DMS79 treated with DMSO at 0.1 percent for 48 hours (cell line): ENCODE measurements around the gene GALNT2.

Experiments
- DNase-seq: peaks from one replicate; lab custom pipeline; 2025; lab: John Stamatoyannopoulos, UW

The GALNT2 gene

DNA sequence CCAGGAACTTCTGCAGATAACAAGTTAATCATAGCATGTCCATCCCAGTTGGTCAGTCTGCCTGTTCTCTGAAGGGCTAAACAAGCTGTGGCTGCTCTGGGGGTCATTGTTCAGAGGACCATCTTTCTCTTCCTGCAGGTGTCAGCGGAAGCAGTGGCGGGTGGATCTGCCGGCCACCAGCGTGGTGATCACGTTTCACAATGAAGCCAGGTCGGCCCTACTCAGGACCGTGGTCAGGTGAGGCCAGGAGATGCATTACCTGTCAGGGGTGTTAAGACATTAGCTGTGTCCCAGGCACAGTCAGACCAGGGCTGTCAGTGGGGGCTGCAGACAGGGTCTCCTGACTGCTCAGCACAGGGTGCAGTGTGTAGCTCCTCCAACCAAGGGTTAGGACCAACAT, 168.8 kb downstream of the GALNT2 start:
- no peak for DNase-seq

DNA sequence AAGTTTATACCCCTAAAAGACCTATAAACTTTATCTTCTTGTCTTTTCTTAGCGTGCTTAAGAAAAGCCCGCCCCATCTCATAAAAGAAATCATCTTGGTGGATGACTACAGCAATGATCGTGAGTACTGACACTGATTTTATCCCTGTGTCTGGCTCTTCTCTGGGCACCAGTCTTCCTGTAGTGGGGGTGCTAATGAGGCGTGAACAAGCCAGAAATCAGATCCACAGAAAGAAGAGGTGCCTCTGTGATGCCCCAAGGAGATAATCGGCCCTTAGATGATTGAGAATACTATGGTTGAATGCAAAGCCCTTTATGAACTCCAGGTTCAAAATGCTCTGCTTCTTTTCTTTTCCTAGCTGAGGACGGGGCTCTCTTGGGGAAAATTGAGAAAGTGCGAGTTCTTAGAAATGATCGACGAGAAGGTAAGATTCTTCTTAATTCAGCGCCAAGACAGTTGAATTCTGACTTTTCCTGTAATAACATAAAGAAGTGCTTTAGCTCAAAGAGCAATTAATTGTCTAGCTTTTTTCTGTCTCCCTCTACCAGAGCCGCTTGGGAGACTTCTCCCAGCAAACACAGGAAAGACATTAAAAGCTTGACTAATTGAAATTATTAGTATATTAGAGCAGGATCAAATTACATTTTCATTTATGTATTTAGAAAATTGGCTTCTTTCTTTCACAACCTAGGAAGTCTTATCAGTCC, 169.4 kb downstream of the GALNT2 start:
- DNase-seq: no peak

DNA sequence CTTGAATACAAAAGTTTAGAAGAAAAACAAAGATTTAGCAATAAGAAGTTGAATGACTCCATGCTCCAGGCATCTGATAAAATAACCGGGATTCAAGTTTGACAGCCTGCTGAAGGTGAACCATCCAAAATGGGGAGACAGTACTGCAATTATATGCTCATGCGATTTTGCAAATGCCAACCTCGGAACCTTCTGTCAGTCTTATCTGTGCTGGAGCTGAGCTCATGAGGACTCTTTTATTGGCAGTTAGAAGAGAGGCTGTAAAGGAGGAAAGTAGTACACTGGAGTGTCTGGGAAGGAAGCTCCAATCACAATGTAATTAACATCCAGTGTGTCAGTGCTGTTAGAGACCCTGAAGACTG, 170.0 kb downstream of the GALNT2 start:
- no peak for DNase-seq

DNA sequence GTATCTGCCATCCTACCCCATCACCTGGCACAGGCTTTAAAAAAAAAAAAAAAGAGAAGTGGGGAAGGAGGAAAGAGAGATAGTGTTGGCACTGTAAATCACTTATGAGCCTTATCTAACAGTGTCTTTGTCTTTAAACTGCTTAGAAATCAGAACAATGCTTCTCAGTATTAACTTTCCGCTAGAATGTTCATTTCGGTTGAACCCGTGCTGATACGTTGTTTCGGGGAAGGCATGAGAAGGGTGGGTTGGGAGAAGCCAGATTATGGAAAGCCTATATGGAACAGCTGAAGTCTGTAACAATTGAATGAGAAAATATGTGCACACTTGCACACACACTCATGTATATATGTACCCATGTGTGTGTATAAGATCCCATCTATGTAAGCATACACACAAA, 170.8 kb downstream of the GALNT2 start:
- DNase-seq: no peak

DNA sequence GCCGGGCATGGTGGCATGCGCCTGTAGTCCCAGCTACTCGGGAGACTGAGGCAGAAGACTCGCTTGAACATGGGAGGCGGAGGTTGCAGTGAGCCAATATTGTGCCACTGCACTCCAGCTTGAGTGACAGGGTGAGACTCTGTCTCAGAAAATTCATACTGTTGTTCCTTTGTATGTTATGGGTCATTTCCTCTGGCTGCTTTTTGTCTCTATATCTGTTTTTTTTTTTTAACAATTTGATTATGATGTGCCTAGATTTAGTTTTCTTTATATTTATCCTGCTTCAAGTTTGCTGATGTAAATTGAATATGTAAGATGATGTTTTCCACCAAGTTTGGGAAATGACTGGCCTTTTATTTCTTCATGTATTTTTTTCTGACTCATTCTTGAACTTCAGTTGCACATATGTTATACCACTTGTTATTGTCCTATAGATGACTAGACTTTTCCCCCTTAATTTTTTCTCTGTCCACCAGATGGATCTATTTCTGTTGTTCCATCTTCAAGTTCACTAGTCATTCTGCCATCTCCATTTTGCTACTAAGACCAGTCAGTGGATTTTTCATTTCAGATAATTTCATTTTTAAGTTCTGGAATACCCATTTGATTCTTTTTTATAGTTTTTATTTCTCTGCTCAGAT, 173.5 kb downstream of the GALNT2 start:
- DNase-seq: no peak

DNA sequence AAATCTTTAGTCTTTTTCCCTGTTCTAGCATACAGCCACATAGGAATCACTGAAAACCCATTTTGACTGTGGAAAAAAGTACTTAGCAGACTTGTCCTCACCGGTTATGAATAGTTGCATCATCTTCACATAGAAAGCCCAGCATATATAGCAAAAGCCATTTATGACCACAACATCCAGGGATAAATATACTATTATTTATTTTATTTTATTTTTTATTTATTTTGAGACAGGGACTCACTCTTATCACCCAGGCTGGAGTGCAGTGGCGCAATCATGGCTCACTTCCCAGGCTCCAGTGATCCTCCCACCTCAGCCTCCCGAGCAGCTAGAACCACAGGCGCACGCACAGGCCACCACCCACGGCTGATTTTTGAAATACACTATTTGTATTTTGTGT, 175.3 kb downstream of the GALNT2 start:
- no peak for DNase-seq

DNA sequence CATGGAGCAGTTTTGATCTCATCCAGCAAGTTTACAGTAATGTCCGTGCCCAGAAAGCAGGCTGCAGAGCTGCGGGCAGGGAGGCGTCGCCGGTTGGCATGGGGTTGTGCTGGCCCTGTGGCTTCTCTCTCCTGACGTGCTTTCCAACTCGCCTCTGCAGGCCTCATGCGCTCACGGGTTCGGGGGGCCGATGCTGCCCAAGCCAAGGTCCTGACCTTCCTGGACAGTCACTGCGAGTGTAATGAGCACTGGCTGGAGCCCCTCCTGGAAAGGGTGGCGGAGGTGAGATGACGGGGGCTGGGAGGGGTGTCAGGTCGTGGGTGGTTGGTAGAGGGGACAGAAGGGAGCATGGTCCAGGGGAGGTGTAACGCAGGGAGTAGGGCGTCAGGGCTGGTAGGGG, 176.1 kb downstream of the GALNT2 start:
- no peak for DNase-seq

DNA sequence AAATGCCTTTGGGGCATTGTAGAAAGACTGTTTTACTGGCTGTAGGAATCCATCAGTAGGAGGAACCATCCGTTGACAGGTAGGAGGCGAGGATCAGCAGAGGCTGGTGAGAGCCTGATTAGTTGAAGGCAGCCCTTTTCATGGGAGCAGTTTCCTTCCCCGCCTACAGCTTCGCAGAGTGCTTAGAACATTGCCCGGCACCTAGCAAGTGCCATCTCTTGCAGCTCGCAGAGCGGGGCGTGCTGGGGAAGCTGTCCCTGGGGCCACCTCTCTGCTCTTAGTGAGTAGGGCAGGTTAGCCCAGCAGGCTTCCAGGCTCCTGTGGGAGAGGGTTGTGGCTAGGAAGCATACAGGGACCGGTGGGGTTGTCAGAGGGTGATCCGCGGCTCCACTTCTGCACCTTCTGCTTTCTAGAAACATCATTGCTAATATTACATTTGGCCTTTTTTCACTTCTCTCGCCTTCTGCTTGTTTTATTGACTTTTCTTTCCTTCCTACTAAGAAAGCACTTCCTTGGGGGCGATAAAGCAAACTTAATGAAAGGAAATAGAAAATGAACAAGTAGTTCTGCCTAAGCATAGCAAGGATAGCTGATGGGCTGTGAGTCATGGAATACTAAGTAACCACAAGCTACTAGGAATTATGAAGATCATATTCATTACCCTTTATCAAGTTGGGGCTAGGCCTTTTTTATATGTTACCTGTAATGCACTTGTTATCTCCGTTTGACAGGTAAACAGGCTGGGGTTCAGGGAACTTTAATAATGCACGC, 176.7 kb downstream of the GALNT2 start:
- no peak for DNase-seq

DNA sequence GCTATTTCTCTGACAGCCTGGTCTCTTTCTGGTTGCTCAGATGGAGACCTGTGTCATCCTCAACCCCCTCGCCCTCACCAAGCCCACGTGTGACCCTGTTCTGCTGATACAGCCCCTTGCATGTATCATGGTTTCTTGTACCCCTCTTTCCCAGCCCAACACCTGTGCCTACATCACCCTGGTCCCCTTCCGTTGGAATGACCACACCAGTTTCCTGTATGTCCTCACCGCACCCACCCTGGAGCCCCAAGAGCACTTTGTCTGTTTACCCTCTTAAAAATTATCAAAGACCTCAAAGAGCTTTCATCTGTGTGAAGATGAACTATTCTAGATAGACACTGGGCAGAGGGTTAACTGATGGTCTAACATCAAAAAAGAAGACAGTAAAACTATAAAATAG, 179.5 kb downstream of the GALNT2 start:
- no peak for DNase-seq

DNA sequence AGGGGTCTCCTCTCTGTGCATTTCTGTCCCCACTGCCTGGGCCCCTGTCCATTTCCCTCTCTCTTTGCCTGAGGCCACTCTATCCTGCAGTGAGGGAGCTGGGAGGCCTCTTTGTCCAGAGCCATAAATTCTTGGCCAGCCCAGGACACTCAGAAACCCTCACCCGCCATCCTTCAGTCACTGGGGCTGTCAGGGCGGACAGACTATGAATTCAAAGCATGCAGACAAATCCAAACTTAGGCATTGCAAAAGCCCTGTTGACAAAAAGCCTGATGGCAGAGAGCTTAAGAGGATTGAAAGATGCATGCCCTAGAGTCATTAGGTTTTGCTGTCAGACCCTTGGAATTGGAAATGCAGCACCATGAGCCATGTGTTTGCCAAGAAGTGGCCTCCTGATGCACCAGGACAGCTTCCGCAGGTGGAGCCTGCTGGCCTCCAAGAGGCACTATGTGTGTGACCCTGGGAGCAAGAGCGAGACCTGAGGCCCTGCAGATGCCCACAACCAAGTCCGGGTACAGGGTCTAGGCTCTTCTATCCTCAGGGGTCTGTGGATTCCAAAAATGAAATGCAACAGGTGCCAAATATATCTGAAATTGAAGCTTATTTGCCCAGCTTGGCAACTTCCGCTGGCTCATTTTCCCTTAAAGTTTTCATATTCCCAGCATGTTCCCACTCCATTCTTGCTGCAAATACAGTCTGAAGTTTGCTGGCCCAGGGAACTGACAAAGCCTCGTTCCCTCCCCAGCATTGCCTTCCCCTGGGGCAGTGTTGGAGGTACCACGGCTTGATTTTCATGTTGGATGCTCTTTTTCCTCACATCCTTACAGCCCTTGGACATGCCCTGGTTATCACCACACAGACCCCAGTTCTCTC, 181.2 kb downstream of the GALNT2 start:
- DNase-seq: no peak

DNA sequence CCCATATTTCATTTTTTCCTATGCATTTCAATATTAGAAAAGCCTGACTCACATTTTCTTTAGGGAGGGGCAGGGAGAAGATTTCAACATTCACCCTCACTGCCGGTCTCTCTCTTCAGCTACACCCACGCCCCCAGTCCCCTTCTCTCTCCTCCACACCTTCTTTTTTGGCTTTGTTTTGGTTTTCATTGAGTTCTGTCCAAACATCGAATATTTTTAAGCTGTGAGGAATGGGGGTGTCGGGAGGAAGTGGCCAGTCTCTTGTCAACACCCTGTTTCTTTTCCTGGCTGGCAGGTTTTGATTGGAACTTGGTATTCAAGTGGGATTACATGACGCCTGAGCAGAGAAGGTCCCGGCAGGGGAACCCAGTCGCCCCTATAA, 181.8 kb downstream of the GALNT2 start:
- no peak for DNase-seq

DNA sequence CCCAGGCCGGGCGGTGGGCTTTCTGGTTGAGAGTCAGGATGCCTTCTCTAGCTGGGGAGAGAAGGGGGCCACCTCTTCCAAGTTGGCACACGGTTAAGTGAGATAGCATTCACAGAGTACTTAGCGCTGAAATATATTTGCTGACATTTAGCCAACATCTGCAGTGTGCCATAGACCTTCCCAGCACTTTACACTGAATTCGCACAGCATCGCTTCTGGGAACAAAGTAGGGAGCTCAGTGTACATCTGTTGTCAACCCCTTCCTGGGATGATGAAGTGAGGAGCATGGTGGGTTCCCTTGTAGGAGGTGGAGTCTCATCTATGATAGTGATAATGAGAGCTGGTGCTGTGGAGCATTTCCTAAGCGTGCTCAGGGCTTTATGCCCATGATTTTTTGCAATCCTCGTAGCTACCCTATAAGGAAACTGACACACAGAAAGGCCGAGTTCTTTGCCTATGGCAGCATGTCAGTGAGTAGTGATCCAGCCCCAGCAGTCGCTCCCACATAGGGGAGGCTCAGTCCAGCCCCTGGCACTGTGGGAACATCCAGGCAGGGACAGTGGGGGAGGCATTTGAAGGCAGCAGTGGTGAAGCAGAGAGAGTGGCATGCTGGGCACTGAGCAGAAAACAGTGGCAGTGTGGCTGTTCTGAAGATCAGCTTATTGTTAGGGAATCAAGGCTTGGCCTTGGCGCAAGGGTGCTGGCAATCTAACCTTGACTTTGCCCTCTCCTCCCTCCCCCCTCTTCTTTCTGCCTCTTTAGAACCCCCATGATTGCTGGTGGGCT, 182.8 kb downstream of the GALNT2 start:
- no peak for DNase-seq

DNA sequence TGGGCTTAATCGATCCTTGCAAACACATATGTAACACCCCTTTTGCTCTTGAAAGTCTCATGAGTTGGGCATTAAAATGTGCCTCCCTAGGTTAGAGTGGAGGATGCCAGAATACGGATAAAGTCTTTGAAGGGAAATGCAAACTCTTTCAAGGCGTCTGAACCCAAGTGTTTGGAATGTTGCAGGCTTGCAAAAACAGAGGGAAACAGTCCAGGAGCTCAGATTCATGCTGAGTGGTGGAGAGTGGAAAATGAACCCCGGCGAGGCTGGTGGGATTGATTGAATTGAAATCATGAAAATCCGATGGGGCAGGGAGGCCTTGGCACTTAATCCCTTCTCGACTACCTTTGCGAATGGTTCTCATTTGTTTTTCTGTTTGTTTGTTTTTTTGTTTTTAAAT, 183.6 kb downstream of the GALNT2 start:
- no peak for DNase-seq

DNA sequence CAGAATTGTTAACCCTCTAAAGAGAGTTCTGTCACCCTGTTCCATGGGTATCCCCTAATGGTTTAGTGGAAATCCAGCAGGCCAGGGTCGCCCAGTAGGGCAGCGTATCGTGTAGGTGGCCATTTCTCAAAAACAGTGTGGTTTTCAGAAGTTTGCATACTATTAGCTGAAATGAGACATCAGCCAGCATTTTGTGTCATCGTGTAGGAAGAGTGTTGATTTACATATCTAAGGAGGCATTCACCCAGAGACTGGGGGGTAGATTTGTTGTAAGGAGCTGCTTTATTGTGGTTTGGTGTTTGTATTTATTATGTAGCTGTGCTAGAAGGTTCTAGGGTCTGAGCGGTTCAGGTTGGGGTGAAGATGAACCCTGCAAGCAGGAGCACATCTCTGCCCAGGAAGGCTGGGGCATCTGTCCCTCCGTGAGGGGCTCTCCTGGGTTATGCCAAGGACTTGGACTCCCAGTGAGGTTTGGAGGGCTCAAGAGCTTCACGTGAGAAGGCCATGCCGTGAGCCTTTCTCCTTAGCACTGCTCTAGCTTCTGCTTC, 184.7 kb downstream of the GALNT2 start:
- DNase-seq: no peak

DNA sequence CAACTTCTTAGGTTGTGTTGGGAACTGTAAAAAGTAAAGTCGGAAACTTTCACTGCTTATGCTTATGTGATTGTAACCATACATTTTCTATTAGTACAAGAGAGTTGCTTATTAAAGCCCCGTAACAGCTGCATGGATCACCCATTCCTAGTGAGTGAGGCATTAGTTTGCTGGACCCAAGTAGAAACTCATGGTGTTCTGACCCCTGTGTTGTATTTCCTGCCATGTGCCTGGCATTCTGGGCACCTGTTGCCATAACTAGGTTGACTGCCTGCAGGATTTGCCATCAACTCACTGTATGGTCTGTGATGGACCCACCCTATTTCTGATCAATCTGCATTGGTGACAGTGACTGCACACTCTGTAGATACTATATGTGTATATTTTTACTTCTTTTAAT, 186.1 kb downstream of the GALNT2 start:
- DNase-seq: no peak

DNA sequence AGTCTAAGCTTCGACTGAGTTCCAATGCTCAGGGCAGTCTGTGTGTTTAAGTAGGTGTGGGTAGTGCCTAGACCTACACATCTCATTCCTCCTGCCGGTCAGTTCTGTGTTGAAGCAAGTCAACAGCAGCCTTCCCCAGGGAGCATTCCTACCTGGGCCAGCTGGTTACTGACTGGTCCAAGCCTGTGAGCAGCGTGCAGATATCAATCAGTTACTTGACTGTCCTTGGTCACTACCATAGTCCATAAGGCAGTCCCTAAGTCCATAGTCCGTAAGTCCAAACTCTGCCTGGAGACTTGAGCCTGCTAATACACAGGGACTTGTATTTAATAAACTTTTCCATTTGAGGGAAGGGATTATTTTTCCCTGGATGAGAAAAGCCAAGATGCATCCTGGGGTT, 187.2 kb downstream of the GALNT2 start:
- DNase-seq: no peak

DNA sequence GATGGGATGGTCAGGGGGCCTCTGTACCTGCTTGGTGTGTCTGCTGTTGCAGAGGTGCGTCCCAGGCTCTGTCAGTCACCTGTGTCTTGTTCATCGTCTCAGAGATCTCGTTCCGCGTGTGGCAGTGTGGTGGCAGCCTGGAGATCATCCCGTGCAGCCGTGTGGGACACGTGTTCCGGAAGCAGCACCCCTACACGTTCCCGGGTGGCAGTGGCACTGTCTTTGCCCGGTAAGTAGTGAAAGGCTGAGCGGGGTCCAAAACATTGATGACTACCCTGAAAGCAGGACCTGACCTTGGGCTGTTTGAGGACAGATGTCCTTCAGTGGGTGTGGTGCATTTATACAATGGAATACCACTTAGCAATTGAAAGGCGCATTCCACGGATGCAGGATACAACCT, 188.1 kb downstream of the GALNT2 start:
- no peak for DNase-seq

DNA sequence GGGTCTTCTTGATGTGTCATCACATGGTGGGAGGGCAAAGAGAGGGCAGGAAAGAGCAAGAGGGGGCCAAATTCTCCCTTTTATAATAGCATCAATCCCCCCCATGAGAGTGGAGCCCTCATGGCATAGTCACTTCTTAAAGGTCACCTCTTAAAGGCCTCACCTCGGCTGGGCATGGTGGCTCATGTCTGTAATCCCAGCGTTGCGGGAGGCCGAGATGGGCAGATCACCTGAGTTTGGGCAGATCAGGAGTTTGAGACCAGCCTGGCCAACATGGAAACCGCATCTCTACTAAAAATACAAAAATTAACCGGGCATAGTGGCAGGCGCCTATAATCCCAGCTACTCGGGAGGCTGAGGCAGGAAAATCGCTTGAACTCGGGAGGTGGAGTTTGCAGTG, 189.0 kb downstream of the GALNT2 start:
- DNase-seq: no peak

DNA sequence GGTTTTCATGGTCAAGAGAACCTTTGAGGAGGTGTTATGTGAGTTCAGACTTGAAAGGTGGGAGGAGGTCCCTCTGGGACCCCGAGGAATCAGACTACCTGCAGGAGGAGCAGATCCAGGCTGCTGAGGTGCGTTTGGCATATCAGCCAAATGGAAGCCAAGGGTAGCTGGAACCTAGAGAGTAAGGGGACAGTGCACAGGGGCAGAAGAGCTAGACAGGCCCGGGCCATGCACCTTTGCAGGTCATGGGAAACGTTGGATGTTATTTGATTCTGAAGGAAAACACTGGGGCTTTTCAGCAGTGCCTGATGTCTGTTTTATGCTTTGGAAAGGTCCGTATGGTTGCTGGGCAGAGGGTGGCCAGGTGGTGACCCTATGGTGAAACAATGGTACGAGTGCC, 189.9 kb downstream of the GALNT2 start:
- no peak for DNase-seq

DNA sequence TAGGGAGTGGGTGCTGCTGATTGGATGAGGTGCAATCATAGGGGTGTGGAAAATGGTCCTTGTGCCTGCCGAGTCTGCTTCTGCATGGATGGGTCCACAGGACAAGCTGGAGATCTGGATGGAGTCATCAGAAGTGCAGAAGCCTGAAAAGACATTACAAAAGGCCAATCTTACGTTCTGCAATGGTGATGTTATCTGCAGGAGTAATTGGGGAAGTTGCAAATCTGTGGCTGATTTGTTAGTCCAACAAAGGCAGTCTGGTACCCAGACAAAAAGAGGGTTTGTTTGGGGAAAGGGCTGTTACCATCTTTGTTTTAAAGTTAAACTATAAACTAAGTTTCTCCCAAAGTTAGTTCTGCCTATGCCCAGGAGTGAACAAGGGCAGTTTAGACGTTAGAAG, 192.6 kb downstream of the GALNT2 start:
- DNase-seq: no peak

DNA sequence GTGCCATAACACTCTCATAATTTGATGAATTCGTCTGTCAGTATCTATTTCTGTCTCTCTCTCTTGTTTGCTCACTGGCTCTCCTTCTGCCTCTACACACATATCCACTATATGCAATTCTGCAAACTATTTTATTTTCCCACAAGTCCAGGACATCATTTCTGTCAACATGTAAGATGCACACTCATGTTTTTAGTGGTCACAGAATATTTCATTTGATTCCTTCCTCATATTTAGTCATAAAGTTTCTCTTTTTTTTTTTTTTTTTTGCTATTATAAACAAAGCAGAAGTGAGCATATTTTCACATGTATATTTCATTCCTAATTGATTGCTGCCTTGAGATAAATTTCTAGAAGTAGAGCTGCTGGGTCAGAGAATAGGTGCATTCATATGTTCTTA, 193.8 kb downstream of the GALNT2 start:
- DNase-seq: no peak
